Prostate gland (tissue), 2 donors: ENCODE results near the gene EDEM3. TPM values are rescaled to one million over a fixed set of nuclear protein-coding genes. Genes with fewer than 3 reads are reported as not detected.

Experiments used
- DNase-seq: peaks from one replicate; pipeline ENCODE4 v3.0.0-alpha.2; 2019; ENCODE audit warnings: low spot score
- H3K27ac ChIP-seq, 2 donors: fragments of 200-600 bp; sonication (generic); 2 replicates each; pipeline ENCODE4 v1.5.1; 2017 to 2019
- H3K27me3 ChIP-seq: fragments of 200-600 bp; sonication (generic); replicated peaks from 2 replicates; pipeline ENCODE4 v1.5.1; 2019; ENCODE audit not compliant: insufficient read depth
- H3K36me3 ChIP-seq, 2 donors: fragments of 200-600 bp; sonication (generic); 1 replicate in 1 of 2; 2 replicates in 1 of 2; pipeline versions ENCODE4 v1.5.1 to v1.8.1; 2017 to 2019
- H3K4me1 ChIP-seq: fragments of 200-600 bp; sonication (generic); replicated peaks from 2 replicates; pipeline ENCODE4 v1.5.1; 2019
- H3K4me3 ChIP-seq, 2 donors: fragments of 200-600 bp; sonication (generic); 2 replicates each; pipeline ENCODE4 v1.5.1; 2017 to 2019
- H3K9me3 ChIP-seq: fragments of 200-600 bp; sonication (generic); 2 replicates; pipeline ENCODE4 v1.5.1; 2017
- POLR2A ChIP-seq: fragments of 450-650 bp; IDR thresholded peaks from one replicate; pipeline ENCODE4 v1.6.1; 2016; ENCODE audit warnings: antibody characterized with exemption, mild to moderate bottlenecking
- POLR2AphosphoS5 ChIP-seq: sonication (generic); formaldehyde crosslinking; IDR thresholded peaks from one replicate; pipeline ENCODE4 v1.6.1; 2017; ENCODE audit warnings: antibody characterized with exemption
- WGBS: methylation state at CpG from one replicate; pipeline ENCODE4 v1.1.5; 2018; 5-methylcytosine and 5-hydroxymethylcytosine counted together
- intact Hi-C: fragments of 100-400 bp; cut with DNase I; formaldehyde crosslinking; loops from one replicate; pipeline ENCODE4 v1.14.2; 2022
- total RNA-seq, 2 donors: library from RNA; depleted of rRNA; stranded (reverse); fragments of >200 nt; gene quantifications; one replicate each; pipeline ENCODE4 v1.1.0, GENCODE V29; 2016
- TF ChIP-seq, protein P1 (sequence below), 4 experiments: fragments of 200-600 bp in 2 of 4; fragments of 450-650 bp in 2 of 4; sonication (generic) in 2 of 4; IDR thresholded peaks; 1 replicate in 3 of 4; 2 replicates in 1 of 4; pipeline ENCODE4 v1.5.1; 2016 to 2019; ENCODE audit warnings: antibody characterized with exemption in 4 of 4, mild to moderate bottlenecking in 2 of 4, moderate library complexity in 2 of 4

Gene EDEM3
- total RNA-seq, 2 donors from 2014 or later: 31.1 to 55.3 TPM

- 71% methylated on average over 3 of the region's 3 CpGs for WGBS
- no peaks in the 10 kb centered on the region for H3K9me3 ChIP-seq
- H3K36me3 ChIP-seq: no peaks in the 10 kb centered on the region
- no peak for DNase-seq
- no peak overlapping the region for H3K4me3 ChIP-seq
- TF ChIP-seq, protein P1, sequence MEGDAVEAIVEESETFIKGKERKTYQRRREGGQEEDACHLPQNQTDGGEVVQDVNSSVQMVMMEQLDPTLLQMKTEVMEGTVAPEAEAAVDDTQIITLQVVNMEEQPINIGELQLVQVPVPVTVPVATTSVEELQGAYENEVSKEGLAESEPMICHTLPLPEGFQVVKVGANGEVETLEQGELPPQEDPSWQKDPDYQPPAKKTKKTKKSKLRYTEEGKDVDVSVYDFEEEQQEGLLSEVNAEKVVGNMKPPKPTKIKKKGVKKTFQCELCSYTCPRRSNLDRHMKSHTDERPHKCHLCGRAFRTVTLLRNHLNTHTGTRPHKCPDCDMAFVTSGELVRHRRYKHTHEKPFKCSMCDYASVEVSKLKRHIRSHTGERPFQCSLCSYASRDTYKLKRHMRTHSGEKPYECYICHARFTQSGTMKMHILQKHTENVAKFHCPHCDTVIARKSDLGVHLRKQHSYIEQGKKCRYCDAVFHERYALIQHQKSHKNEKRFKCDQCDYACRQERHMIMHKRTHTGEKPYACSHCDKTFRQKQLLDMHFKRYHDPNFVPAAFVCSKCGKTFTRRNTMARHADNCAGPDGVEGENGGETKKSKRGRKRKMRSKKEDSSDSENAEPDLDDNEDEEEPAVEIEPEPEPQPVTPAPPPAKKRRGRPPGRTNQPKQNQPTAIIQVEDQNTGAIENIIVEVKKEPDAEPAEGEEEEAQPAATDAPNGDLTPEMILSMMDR (IDR thresholded peaks at IDR 0.05): no peak
- TF ChIP-seq POLR2A: no peak
- TF ChIP-seq POLR2AphosphoS5: no peak
- intact Hi-C loops: no loop called here
- no peak overlapping the region for H3K27ac ChIP-seq
- H3K4me1 ChIP-seq: no peaks in the 10 kb centered on the region
- no peaks in the 10 kb centered on the region for H3K27me3 ChIP-seq
Measured at GRCh38 chr1:184698016-184698415, 56.6 kb downstream of the EDEM3 start.

- Histone ChIP-seq H3K36me3 (no peaks in the 10 kb centered on the region), H3K9me3 (no peaks in the 10 kb centered on the region), H3K4me1 (no peaks in the 10 kb centered on the region), H3K27me3 (no peaks in the 10 kb centered on the region), H3K27ac (no peak overlapping the region), H3K4me3 (no peak overlapping the region)
- intact Hi-C loops: no loop called here
- no peak for DNase-seq
- TF ChIP-seq, protein P1 (IDR thresholded peaks at IDR 0.05): no peak
- no peak for TF ChIP-seq POLR2AphosphoS5
- TF ChIP-seq POLR2A: no peak
- WGBS: 66% methylated on average over 3 of the region's 3 CpGs
Measured at GRCh38 chr1:184696403-184696802, 58.3 kb downstream of the EDEM3 start.

GRCh38 chr1:184695023-184695422 is 59.6 kb downstream of the EDEM3 start:
- no peaks in the 10 kb centered on the region for H3K4me1 ChIP-seq
- TF ChIP-seq POLR2AphosphoS5 (no peak), POLR2A (no peak)
- TF ChIP-seq, protein P1 (IDR thresholded peaks at IDR 0.05): no peak
- DNase-seq: no peak
- H3K27ac ChIP-seq: no peak overlapping the region
- no peaks in the 10 kb centered on the region for H3K27me3 ChIP-seq
- H3K9me3 ChIP-seq: no peaks in the 10 kb centered on the region
- intact Hi-C loops: no loop called here
- H3K36me3 ChIP-seq: no peaks in the 10 kb centered on the region
- H3K4me3 ChIP-seq: no peak overlapping the region
- WGBS: 76% methylated on average over 5 of the region's 5 CpGs

DNA sequence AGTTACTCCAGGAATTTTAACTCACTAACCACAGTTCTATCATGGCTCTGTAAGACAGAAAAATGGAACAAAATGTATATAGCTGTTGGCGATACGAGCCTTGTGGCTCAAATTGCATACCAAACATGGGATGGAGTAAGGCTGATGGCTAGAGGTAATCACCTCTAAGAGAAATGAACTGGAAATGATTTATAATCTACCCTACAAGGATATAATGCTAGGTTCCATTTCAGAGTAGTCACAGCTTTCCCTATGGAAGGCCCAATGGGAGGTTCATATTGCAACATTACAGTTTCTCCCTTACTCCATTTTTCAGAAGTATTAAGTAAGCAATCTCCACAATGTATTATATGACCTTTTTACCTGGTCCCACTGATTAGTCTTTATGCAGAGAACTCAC is 61.6 kb downstream of the EDEM3 start:
- DNase-seq: no peak
- intact Hi-C loops: no loop called here
- WGBS: 95% methylated on average over 2 of the region's 2 CpGs
- no peak overlapping the region for H3K4me3 ChIP-seq
- no peaks in the 10 kb centered on the region for H3K36me3 ChIP-seq
- no peaks in the 10 kb centered on the region for H3K9me3 ChIP-seq
- H3K27me3 ChIP-seq: no peaks in the 10 kb centered on the region
- no peaks in the 10 kb centered on the region for H3K4me1 ChIP-seq
- no peak overlapping the region for H3K27ac ChIP-seq
- TF ChIP-seq POLR2A (no peak), POLR2AphosphoS5 (no peak)
- TF ChIP-seq, protein P1 (IDR thresholded peaks at IDR 0.05): no peak

GRCh38 chr1:184691719-184692324 is 62.8 kb downstream of the EDEM3 start:
- Histone ChIP-seq H3K36me3 (no peaks in the 10 kb centered on the region), H3K4me1 (no peaks in the 10 kb centered on the region), H3K9me3 (no peaks in the 10 kb centered on the region), H3K27me3 (no peaks in the 10 kb centered on the region), H3K27ac (no peak overlapping the region), H3K4me3 (no peak overlapping the region)
- TF ChIP-seq POLR2AphosphoS5 (no peak), POLR2A (no peak)
- TF ChIP-seq, protein P1 (IDR thresholded peaks at IDR 0.05): peak; percentile 14 to 84 (median 72)
- intact Hi-C loops: loop anchor here (2.0 kb wide), 1 partner anchor 615 kb away; no protein-coding TSS in a partner anchor
- peak; percentile 35 for DNase-seq
- 12% methylated on average over 4 of the region's 4 CpGs for WGBS
